Measurements from ENCODE around the gene COPZ1. TPM values are rescaled to one million over a fixed set of nuclear protein-coding genes. Genes with fewer than 3 reads are reported as not detected.
A peak's percentile ranks its signal among the peaks of the same experiment; 100 is the strongest.

COPZ1 gene
- total and polyA plus RNA-seq, 9 of the 15 experiments (the other 6 are each of a cell fraction or from before 2014, with no cell fraction given), result 137 to 487 (median 233) TPM

DNA sequence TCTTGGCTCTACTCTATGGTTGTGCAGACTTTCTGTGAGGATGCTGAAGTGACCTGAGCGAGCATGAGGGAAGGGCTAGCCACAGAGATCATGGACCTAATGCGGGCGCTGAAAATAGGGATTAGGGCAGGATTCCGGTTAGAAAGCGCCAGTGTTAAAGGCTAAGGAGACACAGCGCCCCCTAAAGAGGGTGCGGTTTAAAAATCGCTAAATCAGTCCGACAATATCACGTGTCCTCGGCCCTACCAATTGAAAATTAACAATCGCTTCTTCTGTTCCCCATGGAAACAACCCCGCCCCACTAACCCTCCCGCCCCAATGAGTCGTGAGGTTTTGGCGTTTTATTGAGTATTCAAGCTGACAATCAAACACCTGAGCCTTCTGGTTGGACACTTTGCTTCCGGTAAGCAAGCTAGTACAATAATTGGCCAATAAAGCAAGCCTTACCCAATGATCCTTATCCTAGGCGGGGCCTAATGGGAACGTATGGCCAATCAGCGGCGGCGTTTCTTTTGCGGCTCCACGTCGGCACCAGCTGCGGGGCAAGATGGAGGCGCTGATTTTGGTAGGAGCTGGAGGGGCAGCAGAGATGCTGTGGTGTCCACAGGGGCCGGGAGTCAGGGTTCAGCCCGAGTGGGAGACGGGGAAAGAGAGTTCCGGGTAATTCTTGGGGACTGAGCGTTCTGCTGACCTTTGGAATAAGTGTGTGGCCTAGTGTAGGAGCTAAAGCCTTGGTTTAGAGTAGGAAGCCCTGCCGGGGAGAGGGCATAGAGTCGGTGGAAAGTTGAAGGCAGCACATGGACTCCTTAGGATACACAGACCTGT lies at the start of gene COPZ1 (continued):
- TF ChIP-seq PHB2 (IDR thresholded peaks at IDR 0.05; ENCODE audit: low read depth), result no peak
- no peak for TF ChIP-seq JUNB (CRISPR knock-in tag; conservative IDR thresholded peaks at IDR 0.05)
- TF ChIP-seq, protein P1, sequence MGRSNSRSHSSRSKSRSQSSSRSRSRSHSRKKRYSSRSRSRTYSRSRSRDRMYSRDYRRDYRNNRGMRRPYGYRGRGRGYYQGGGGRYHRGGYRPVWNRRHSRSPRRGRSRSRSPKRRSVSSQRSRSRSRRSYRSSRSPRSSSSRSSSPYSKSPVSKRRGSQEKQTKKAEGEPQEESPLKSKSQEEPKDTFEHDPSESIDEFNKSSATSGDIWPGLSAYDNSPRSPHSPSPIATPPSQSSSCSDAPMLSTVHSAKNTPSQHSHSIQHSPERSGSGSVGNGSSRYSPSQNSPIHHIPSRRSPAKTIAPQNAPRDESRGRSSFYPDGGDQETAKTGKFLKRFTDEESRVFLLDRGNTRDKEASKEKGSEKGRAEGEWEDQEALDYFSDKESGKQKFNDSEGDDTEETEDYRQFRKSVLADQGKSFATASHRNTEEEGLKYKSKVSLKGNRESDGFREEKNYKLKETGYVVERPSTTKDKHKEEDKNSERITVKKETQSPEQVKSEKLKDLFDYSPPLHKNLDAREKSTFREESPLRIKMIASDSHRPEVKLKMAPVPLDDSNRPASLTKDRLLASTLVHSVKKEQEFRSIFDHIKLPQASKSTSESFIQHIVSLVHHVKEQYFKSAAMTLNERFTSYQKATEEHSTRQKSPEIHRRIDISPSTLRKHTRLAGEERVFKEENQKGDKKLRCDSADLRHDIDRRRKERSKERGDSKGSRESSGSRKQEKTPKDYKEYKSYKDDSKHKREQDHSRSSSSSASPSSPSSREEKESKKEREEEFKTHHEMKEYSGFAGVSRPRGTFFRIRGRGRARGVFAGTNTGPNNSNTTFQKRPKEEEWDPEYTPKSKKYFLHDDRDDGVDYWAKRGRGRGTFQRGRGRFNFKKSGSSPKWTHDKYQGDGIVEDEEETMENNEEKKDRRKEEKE (IDR thresholded peaks at IDR 0.05; ENCODE audit: borderline replicate concordance in 1 of 2, control insufficient read depth in 1 of 2, low read depth in 2 of 2, low read length in 1 of 2), result no peak
- no peak for TF ChIP-seq MCM5 (IDR thresholded peaks at IDR 0.05; ENCODE audit: low read depth)
- no peak for TF ChIP-seq XRCC4 (IDR thresholded peaks at IDR 0.05; ENCODE audit: extremely low read depth, insufficient read depth, insufficient read length)
- no peak for TF ChIP-seq ZBED1 (IDR thresholded peaks at IDR 0.05)
- TF ChIP-seq ZNF764 (CRISPR knock-in tag; IDR thresholded peaks at IDR 0.05; ENCODE audit: low read depth), result no peak
- peak; percentile 72 for TF ChIP-seq GABPA (tag; conservative IDR thresholded peaks at IDR 0.05; ENCODE audit: low read depth)
- TF ChIP-seq KAT7 (CRISPR knock-in tag; IDR thresholded peaks at IDR 0.05; ENCODE audit: borderline replicate concordance), result no peak; the same call in 1 of the 2 replicates
- TF ChIP-seq ZNF76 (CRISPR knock-in tag; IDR thresholded peaks at IDR 0.05; ENCODE audit: borderline replicate concordance), result peak; percentile 59; the same call in 1 of the 2 replicates
- TF ChIP-seq ZFPM2 (CRISPR knock-in tag; IDR thresholded peaks at IDR 0.05), result no peak
- no peak; the same call in 1 of the 2 replicates for TF ChIP-seq MAFG (tag; conservative IDR thresholded peaks at IDR 0.05)
- peak; percentile 93 for TF ChIP-seq PHB (CRISPR knock-in tag; IDR thresholded peaks at IDR 0.05)
- TF ChIP-seq ZNF511 (CRISPR knock-in tag; IDR thresholded peaks at IDR 0.05), result peak; percentile 93
- TF ChIP-seq KLF10 (CRISPR knock-in tag; IDR thresholded peaks at IDR 0.05), result no peak
- TF ChIP-seq HLTF (IDR thresholded peaks at IDR 0.05), result peak; percentile 62; the same call in 1 of the 2 replicates
- TF ChIP-seq MAFF (IDR thresholded peaks at IDR 0.05; ENCODE audit: low read length), result no peak; the same call in 1 of the 2 replicates
- TF ChIP-seq GTF2A2 (tag; IDR thresholded peaks at IDR 0.05), result peak; percentile 66
- no peak for TF ChIP-seq ZNF274 (IDR thresholded peaks at IDR 0.05; ENCODE audit: borderline replicate concordance, low read depth, low read length)
- TF ChIP-seq, protein P2, sequence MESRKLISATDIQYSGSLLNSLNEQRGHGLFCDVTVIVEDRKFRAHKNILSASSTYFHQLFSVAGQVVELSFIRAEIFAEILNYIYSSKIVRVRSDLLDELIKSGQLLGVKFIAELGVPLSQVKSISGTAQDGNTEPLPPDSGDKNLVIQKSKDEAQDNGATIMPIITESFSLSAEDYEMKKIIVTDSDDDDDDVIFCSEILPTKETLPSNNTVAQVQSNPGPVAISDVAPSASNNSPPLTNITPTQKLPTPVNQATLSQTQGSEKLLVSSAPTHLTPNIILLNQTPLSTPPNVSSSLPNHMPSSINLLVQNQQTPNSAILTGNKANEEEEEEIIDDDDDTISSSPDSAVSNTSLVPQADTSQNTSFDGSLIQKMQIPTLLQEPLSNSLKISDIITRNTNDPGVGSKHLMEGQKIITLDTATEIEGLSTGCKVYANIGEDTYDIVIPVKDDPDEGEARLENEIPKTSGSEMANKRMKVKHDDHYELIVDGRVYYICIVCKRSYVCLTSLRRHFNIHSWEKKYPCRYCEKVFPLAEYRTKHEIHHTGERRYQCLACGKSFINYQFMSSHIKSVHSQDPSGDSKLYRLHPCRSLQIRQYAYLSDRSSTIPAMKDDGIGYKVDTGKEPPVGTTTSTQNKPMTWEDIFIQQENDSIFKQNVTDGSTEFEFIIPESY (CRISPR knock-in tag; IDR thresholded peaks at IDR 0.05), result no peak
- peak; percentile 89; the same call in 1 of the 2 replicates for TF ChIP-seq GTF2E2 (tag; IDR thresholded peaks at IDR 0.05)
- 0 out of 2 replicates have a peak, but pooled peaks have one; percentile 40 for TF ChIP-seq LEF1 (IDR thresholded peaks at IDR 0.05)
- TF ChIP-seq, protein P3, sequence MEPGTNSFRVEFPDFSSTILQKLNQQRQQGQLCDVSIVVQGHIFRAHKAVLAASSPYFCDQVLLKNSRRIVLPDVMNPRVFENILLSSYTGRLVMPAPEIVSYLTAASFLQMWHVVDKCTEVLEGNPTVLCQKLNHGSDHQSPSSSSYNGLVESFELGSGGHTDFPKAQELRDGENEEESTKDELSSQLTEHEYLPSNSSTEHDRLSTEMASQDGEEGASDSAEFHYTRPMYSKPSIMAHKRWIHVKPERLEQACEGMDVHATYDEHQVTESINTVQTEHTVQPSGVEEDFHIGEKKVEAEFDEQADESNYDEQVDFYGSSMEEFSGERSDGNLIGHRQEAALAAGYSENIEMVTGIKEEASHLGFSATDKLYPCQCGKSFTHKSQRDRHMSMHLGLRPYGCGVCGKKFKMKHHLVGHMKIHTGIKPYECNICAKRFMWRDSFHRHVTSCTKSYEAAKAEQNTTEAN (CRISPR knock-in tag; IDR thresholded peaks at IDR 0.05), result no peak
